Spinal cord (tissue), 10 donors: ENCODE data around the gene HTATSF1. TPM values are rescaled to one million over a fixed set of nuclear protein-coding genes. Genes with fewer than 3 reads are reported as not detected.

ENCODE experiments used
- DNase-seq, 6 donors: peaks; one replicate each; pipeline versions ENCODE4 v3.0.0 to v3.0.0-alpha.2; 2013 to 2015; ENCODE audit warnings: low spot score in 6 of 6, low read depth in 4 of 6
- H3K27ac ChIP-seq: one replicate; pipeline ENCODE4 v1.5.1; 2013; ENCODE audit warnings: low read depth, low read length, control low read depth
- H3K27me3 ChIP-seq: one replicate; pipeline ENCODE4 v1.6.1; 2013; ENCODE audit warnings: low read length; ENCODE audit not compliant: control insufficient read depth, insufficient read depth
- H3K36me3 ChIP-seq: one replicate; pipeline ENCODE4 v1.6.1; 2013; ENCODE audit warnings: low read length; ENCODE audit not compliant: control insufficient read depth, insufficient read depth
- H3K4me1 ChIP-seq: one replicate; pipeline ENCODE4 v1.6.1; 2013; ENCODE audit warnings: low read length; ENCODE audit not compliant: control insufficient read depth, insufficient read depth
- H3K4me3 ChIP-seq: one replicate; pipeline ENCODE4 v1.5.1; 2013; ENCODE audit warnings: low read depth, low read length, control low read depth
- H3K9me3 ChIP-seq: one replicate; pipeline ENCODE4 v1.6.1; 2013; ENCODE audit warnings: low read length; ENCODE audit not compliant: control insufficient read depth, insufficient read depth
- WGBS: methylation state at CpG from one replicate; pipeline ENCODE4 v1.1.5; 2013; ENCODE audit warnings: missing lambda C conversion rate; ENCODE audit not compliant: insufficient coverage; 5-methylcytosine and 5-hydroxymethylcytosine counted together
- polyA plus RNA-seq, 2 donors: library from polyadenylated mRNA; unstranded; fragments of 120-200 nt; gene quantifications; one replicate each; pipeline ENCODE4 v1.2.1, GENCODE V29; 2013; ENCODE audit not compliant: insufficient read length in 2 of 2
- total RNA-seq, 2 donors: library from RNA; depleted of rRNA in 1 of 2; stranded (reverse); fragments of 120-200 nt in 1 of 2; fragments of >200 nt in 1 of 2; gene quantifications; one replicate each; pipeline versions ENCODE4 v1.2.3 to v1.2.4, GENCODE V29; 2013 to 2014
- donor health status: healthy.

Gene HTATSF1
- total and polyA plus RNA-seq, 4 donors = 57.7 to 132 (median 91.7) TPM

GRCh38 chrX:136493011-136493410, 4.4 kb upstream of the HTATSF1 start:
- no peak overlapping the region for H3K4me3 ChIP-seq
- H3K36me3 ChIP-seq = no peaks in the 10 kb centered on the region
- H3K4me1 ChIP-seq = peaks cover 3% of the 10 kb centered on the region
- no peak overlapping the region for H3K27ac ChIP-seq
- WGBS = no CpG with 5 or more reads among the region's 1 CpG
- peaks cover 6% of the 10 kb centered on the region for H3K27me3 ChIP-seq
- no peaks in the 10 kb centered on the region for H3K9me3 ChIP-seq
- DNase-seq = no peak

- Histone ChIP-seq H3K36me3 (no peaks in the 10 kb centered on the region), H3K27me3 (peaks cover 6% of the 10 kb centered on the region), H3K4me1 (peaks cover 3% of the 10 kb centered on the region), H3K4me3 (no peak overlapping the region), H3K27ac (no peak overlapping the region), H3K9me3 (no peaks in the 10 kb centered on the region)
- WGBS = 63% methylated on average over 3 of the region's 4 CpGs
- no peak for DNase-seq
Measured at GRCh38 chrX:136495043-136495442, 2.3 kb upstream of the HTATSF1 start.

GRCh38 chrX:136496186-136496763, 1.1 kb upstream of the HTATSF1 start:
- peak overlapping the region; percentile 61 for H3K4me3 ChIP-seq
- H3K27me3 ChIP-seq = peaks cover 3% of the 10 kb centered on the region
- H3K36me3 ChIP-seq = no peaks in the 10 kb centered on the region
- WGBS = 43% methylated on average over 9 of the region's 13 CpGs
- no peak for DNase-seq
- H3K9me3 ChIP-seq = no peaks in the 10 kb centered on the region
- peaks cover 3% of the 10 kb centered on the region for H3K4me1 ChIP-seq
- H3K27ac ChIP-seq = peak overlapping the region; percentile 92

DNA sequence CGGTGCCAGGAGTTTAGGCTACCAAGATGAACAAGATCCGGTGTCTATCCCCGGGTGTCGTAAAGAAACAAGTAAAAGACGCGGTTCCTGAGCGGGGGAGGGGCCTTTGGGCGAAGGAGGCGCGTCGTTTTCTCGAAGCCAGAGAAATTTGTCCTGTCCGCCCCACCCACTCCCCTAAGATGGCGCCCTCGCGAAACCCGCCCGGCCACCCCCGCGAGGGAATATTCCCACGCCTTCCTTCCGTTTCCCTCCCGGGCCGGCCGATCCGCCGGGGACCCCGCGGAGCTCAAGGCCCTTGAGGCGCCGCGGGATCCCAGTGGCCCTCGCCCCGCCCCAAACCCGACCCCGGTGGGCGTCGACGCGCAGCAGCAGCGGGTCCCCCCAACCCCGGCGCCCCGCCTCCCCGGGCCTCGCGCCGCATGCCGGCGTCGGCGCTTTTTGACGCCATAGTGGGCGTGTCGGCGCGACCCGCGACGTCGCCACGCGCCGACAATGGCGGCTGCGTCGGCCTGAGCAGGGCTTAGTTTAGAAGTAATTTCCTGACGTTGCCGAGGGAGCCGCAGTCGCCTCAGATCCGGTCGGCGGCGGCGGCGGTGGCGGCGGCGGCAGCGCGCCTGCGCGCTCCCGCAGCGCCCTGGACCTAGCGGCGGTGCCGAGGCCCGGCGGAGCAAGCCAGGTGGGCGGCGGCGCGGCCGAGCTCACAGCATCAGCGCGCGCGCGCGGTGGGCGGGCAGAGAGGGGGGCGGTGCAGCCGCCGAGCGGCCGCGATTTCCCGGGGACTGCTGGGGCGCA, 432 bp upstream of the HTATSF1 start:
- WGBS = 26% methylated on average over 103 of the region's 111 CpGs
- DNase-seq = peak; percentile 57 to 94 (median 68)

DNA sequence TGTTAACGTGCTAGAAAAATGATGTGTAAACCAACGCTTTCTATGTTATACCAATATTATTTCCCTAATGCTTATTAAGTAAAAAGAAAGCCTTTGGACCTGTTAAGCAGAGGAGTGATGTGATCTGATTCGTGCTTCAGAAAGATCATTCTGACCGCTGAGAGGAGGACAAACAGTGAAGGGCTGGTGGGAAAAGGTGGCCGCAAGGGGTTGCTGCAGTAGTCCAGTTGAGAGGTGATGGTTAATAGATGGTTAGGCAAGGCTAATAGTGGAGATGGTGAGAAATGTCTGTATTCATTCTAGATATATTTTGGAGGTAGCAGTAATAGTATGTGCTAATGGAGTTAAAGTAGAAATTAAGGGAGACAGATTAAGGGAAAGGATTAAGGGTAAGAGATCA, 21.7 kb downstream of the HTATSF1 start:
- Histone ChIP-seq H3K27ac (no peak overlapping the region), H3K4me3 (no peak overlapping the region), H3K36me3 (no peaks in the 10 kb centered on the region), H3K4me1 (no peaks in the 10 kb centered on the region), H3K9me3 (no peaks in the 10 kb centered on the region), H3K27me3 (peaks cover 3% of the 10 kb centered on the region)
- no peak for DNase-seq
- 57% methylated on average over 3 of the region's 5 CpGs for whole genome bisulfite sequencing

More for the DNA sequence above, 432 bp upstream of the HTATSF1 start:
- H3K27me3 ChIP-seq = peaks cover 2% of the 10 kb centered on the region
- H3K4me3 ChIP-seq = peak overlapping the region; percentile 68
- peaks cover 3% of the 10 kb centered on the region for H3K4me1 ChIP-seq
- peak overlapping the region; percentile 92 for H3K27ac ChIP-seq
- no peaks in the 10 kb centered on the region for H3K9me3 ChIP-seq
- H3K36me3 ChIP-seq = no peaks in the 10 kb centered on the region

- H3K4me1 ChIP-seq = no peaks in the 10 kb centered on the region
- no peaks in the 10 kb centered on the region for H3K9me3 ChIP-seq
- H3K27ac ChIP-seq = no peak overlapping the region
- no peaks in the 10 kb centered on the region for H3K36me3 ChIP-seq
- H3K4me3 ChIP-seq = no peak overlapping the region
- peaks cover 3% of the 10 kb centered on the region for H3K27me3 ChIP-seq
- no peak for DNase-seq
Measured at GRCh38 chrX:136523770-136524169, 26.4 kb downstream of the HTATSF1 start.

- Histone ChIP-seq H3K27me3 (peaks cover 3% of the 10 kb centered on the region), H3K36me3 (no peaks in the 10 kb centered on the region), H3K4me3 (no peak overlapping the region), H3K27ac (no peak overlapping the region), H3K9me3 (no peaks in the 10 kb centered on the region), H3K4me1 (no peaks in the 10 kb centered on the region)
- 43% methylated on average over 2 of the region's 2 CpGs for WGBS
- DNase-seq = peak; percentile 12 to 83 (median 47)
Measured at GRCh38 chrX:136525738-136526606, 28.6 kb downstream of the HTATSF1 start.

DNA sequence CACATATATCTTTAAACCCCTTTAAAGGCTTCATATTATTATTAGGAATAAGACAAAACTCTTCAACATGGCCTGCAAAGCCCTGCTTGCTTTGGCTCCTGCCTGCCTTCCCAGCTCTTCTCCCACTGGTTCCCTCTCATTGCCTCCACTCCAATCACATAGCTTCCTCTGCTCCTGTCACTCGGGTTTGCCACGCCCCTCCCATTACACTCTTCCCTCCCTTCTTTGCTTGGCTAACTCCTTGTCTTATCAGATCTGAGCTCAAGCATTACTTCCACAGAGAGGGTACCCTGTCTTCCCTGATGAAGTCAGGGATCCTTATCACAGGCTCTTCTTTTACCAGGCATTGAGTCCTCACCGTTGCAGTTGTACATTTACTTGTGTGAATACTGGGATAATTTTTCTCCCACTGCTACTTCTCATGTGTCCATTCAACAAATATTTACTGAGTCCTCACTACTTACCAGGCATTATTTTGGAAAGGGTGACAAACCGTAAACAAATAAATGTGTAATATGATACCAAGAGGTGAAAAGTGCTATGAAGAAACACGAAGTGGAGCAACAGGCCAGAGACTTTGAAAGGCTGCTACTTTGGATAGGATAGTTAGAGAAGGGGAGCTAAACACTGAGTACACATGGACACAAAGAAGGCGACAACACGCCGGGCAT, 31.4 kb downstream of the HTATSF1 start:
- DNase-seq = no peak
- no peaks in the 10 kb centered on the region for H3K9me3 ChIP-seq
- H3K36me3 ChIP-seq = no peaks in the 10 kb centered on the region
- H3K4me3 ChIP-seq = no peak overlapping the region
- H3K27me3 ChIP-seq = no peaks in the 10 kb centered on the region
- no peaks in the 10 kb centered on the region for H3K4me1 ChIP-seq
- WGBS = 65% methylated on average over 7 of the region's 8 CpGs
- H3K27ac ChIP-seq = no peak overlapping the region

DNA sequence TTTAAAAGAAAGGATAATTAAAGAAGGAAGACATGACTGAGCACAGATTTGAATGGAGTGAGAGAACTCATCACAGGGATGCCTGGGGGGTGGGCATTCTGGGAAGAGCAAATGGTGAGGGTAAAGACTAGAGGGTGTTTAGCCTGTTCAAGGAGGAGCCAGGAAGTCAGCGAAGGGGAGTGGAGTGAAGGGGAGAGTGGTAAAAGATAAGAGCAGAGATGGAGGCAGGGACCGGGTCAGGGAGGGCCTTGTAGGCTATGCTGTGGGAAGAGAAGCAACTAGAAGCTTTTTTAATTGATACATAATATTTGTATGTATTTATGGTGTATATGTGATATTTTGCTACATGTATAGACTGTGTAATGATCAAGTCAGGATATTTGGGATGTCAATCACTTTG, 32.4 kb downstream of the HTATSF1 start:
- Histone ChIP-seq H3K27ac (no peak overlapping the region), H3K4me3 (no peak overlapping the region), H3K9me3 (no peaks in the 10 kb centered on the region), H3K36me3 (no peaks in the 10 kb centered on the region), H3K4me1 (no peaks in the 10 kb centered on the region), H3K27me3 (no peaks in the 10 kb centered on the region)
- no peak for DNase-seq
- 40% methylated on average over 1 of the region's 2 CpGs for WGBS
